ENCODE measurements around the gene PXMP2.
A peak's percentile ranks its signal among the peaks of the same experiment; 100 is the strongest.

Gene PXMP2

DNA sequence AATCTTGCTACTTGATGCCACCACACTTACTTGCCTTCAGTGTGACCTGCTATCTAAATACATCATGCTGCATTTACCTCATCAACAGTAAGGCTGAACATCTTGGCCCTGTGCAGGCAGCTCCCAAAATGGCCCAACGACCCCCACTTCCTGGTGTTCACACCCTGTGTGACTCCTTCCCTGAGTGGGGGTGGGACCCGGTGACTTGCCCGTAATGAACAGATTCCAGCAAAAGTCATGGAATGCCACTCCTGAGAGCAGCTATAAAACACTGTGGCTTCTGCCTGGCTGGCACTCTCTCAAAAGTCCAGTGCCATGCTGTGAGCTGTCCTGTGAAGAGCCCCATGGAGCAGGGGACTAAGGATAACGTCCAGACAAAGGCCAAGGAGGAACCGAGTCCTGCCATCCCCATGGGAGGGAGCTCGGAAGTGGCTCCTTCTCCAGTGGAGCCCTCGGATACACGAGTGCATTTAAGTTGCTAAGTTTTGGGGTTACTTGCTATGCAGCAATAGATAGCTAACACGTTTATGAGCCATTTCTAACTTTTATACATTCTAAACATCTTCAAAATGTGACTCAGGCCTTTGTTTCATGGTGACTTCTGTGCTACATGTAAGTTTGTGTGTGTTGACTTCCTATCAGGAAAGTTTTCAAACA lies 35.8 kb upstream of the PXMP2 start:
- Mint-ChIP-seq H3K27ac (peak overlapping the region; percentile 2), H3K9me3 (no peaks in the 10 kb centered on the region), H3K27me3 (ENCODE audit: low read depth) (no peaks in the 10 kb centered on the region), H3K4me1 (ENCODE audit: low read depth) (peaks cover 12% of the 10 kb centered on the region), H3K36me3 (ENCODE audit: low read depth) (peaks cover 45% of the 10 kb centered on the region), H3K4me3 (no peak overlapping the region)
- no peak for DNase-seq (ENCODE audit: low spot score)

DNA sequence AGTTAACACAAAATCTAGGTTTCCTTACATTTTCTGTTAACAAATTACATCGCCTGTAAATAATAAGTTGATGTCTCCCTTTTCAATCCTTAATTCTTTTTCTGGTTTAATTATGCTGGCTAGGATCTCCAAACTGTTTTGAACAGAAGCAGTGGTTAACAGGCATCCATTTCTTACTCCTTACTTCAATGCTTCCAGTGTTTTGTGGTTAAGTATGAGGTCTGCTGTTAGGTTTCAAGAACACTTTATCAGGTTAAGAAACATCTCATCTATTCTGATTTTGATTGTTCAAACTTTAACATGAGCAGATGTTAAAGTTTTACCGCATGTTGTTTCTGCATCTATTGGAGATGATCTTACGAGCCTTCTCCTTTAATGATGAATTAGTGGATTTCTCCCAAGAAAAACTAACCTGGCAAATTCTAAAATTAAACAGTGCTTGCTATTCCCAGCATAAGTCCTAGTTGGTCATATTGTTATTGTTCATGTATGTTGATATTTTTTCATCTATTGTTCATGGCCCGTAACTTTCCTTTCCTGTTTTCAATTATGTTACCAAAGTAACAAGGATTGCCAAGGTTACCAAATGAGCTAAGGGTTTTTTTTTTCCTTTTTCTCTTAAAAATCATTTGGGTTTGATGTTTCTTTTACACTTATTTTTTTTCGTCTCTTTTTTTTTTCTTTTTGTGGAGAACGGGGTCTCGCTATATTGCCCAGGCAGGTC lies 33.7 kb upstream of the PXMP2 start:
- no peak for DNase-seq (ENCODE audit: low spot score)
- H3K9me3 Mint-ChIP-seq, result no peaks in the 10 kb centered on the region
- no peaks in the 10 kb centered on the region for H3K27me3 Mint-ChIP-seq (ENCODE audit: low read depth)
- peaks cover 49% of the 10 kb centered on the region for H3K36me3 Mint-ChIP-seq (ENCODE audit: low read depth)
- H3K4me3 Mint-ChIP-seq, result no peak overlapping the region
- peaks cover 9% of the 10 kb centered on the region for H3K4me1 Mint-ChIP-seq (ENCODE audit: low read depth)
- H3K27ac Mint-ChIP-seq, result no peak overlapping the region

DNA sequence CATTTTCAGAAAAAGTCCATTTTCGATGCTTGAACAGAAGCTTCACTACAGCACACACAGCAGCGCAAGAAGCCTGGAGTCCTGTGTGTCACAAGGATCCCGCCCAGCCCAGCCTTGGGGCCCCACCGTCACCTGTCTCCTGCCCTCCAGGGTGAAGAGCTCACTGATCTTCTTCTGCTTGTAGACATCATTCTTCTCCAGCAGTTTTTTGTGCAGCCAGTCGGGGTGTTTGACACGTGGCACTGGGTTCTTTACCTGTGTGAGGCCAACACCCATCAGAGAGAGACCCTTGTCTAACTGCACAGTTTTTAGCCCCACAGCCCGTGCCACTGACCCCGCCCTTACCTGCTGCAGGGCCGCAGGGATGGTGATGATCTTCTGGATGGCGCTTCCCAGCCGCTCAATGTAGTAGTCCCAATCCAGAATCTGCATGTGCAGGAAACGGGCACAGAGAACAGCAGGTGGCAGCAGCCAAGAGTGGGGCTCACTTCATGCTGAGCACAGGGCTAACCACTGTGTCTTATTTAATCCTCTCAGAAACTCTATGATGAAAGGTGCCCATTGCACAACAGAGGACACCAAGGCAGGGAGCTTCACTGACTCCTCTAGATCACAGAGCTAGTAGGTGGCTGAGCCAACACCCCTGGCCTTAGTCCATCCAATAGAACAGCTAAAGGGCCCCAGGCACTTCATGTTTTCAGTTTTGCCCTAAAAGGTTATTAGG lies 30.2 kb upstream of the PXMP2 start:
- DNase-seq (ENCODE audit: low spot score), result no peak
- H3K27ac Mint-ChIP-seq, result no peak overlapping the region
- H3K9me3 Mint-ChIP-seq, result no peaks in the 10 kb centered on the region
- H3K4me1 Mint-ChIP-seq (ENCODE audit: low read depth), result peaks cover 14% of the 10 kb centered on the region
- H3K36me3 Mint-ChIP-seq (ENCODE audit: low read depth), result peaks cover 62% of the 10 kb centered on the region
- H3K4me3 Mint-ChIP-seq, result no peak overlapping the region
- no peaks in the 10 kb centered on the region for H3K27me3 Mint-ChIP-seq (ENCODE audit: low read depth)

DNA sequence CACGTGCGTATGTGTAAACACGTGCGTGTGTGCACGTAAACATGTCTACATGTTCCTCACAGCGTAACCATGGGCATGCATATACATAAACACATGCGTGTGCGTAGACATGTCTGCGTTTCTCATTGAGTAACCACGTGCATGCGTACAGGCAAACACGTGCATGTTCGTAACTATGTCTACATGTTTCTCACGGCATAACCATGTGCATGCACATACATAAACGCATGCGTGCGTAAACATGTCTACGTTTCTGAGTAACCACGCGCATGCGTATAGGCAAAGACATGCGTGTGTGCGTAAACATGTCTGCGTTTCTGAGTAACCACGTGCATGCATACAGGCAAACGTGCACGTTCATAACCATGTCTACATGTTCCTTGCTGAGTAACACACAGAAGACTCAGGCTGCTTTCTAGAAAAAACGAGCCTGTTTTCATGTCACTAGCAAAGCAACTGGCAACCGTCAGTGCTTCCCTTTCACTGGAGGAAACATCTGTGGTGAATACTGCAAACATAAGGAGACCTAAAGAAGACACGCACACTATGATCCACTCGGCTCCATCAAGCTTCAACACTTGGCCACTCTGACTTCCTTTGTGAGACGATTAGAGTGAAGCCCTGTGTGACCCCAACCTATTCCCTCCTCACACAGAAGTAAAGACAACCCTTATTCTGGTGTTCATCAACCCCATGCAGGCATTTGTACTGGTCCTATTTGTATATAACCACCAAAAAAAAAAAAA lies 29.1 kb upstream of the PXMP2 start:
- no peak overlapping the region for H3K27ac Mint-ChIP-seq
- no peaks in the 10 kb centered on the region for H3K27me3 Mint-ChIP-seq (ENCODE audit: low read depth)
- DNase-seq (ENCODE audit: low spot score), result no peak
- H3K4me1 Mint-ChIP-seq (ENCODE audit: low read depth), result peaks cover 19% of the 10 kb centered on the region
- H3K36me3 Mint-ChIP-seq (ENCODE audit: low read depth), result peaks cover 68% of the 10 kb centered on the region
- no peak overlapping the region for H3K4me3 Mint-ChIP-seq
- no peaks in the 10 kb centered on the region for H3K9me3 Mint-ChIP-seq

DNA sequence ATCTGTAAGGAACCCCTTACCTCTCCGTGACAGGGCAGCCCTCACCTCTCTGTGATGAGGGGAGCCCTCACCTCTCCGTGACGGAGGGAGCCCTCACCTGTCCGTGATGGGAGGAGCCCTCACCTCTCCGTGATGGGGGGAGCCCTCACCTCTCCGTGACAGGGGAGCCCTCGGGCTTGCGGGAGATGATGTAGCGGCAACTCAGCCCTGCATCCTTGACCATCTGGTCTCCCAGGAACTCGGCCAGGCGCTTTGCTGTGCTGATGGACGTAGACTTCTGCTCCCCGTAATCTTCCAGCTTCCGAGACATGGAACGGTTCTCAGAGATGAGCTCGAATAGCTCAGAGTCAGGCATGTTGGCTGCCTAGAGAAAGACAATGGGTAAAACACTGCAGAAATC lies 28.2 kb upstream of the PXMP2 start:
- no peak overlapping the region for H3K27ac Mint-ChIP-seq
- no peaks in the 10 kb centered on the region for H3K27me3 Mint-ChIP-seq (ENCODE audit: low read depth)
- no peaks in the 10 kb centered on the region for H3K9me3 Mint-ChIP-seq
- H3K4me3 Mint-ChIP-seq, result no peak overlapping the region
- H3K4me1 Mint-ChIP-seq (ENCODE audit: low read depth), result peaks cover 13% of the 10 kb centered on the region
- H3K36me3 Mint-ChIP-seq (ENCODE audit: low read depth), result peaks cover 61% of the 10 kb centered on the region
- no peak for DNase-seq (ENCODE audit: low spot score)

DNA sequence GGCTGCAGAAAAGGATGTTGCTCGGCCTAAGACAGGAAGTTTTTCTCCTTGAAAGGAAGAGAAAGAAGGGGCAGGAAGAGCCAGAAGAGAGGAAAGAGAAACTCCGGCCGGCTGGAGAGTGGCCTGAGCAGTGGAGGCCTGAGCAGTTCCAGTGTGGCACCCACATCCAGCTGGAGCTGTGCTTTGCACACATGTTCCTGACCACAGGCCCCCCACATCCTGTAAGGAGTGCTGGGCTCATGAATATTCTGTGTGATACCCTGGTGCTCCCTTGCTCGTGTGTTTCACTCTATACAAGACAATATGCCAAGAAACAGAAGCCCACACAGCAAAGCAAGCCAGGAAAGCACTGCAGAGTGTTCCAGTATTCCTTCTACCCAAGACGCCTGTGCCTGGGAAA lies 27.3 kb upstream of the PXMP2 start:
- H3K4me1 Mint-ChIP-seq (ENCODE audit: low read depth), result peaks cover 12% of the 10 kb centered on the region
- H3K27me3 Mint-ChIP-seq (ENCODE audit: low read depth), result no peaks in the 10 kb centered on the region
- H3K4me3 Mint-ChIP-seq, result no peak overlapping the region
- H3K36me3 Mint-ChIP-seq (ENCODE audit: low read depth), result peaks cover 63% of the 10 kb centered on the region
- peak overlapping the region; percentile 55 for H3K27ac Mint-ChIP-seq
- DNase-seq (ENCODE audit: low spot score), result no peak
- no peaks in the 10 kb centered on the region for H3K9me3 Mint-ChIP-seq

DNA sequence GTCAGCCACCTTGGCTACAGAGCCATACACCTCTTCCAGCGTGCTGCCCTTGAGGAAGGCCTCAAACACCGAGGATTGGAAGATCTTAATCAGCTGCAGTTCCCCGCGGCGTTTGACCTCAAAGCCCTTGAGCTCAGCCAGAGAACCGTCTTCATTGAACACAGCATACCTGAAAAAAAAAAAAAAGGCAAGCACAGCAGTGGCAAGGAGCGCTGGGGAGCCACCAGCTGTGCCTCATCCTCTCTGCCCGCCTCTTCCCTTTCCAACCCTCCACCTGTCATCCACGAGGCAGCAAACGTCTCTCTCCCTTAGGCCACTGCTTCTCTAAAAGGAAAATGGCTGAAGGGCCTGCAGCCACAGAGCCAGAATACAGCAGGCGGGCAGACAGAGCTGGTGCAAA lies 26.4 kb upstream of the PXMP2 start:
- H3K4me3 Mint-ChIP-seq, result no peak overlapping the region
- H3K4me1 Mint-ChIP-seq (ENCODE audit: low read depth), result peaks cover 12% of the 10 kb centered on the region
- no peaks in the 10 kb centered on the region for H3K27me3 Mint-ChIP-seq (ENCODE audit: low read depth)
- H3K36me3 Mint-ChIP-seq (ENCODE audit: low read depth), result peaks cover 72% of the 10 kb centered on the region
- peak overlapping the region; percentile 10 for H3K27ac Mint-ChIP-seq
- DNase-seq (ENCODE audit: low spot score), result no peak
- H3K9me3 Mint-ChIP-seq, result no peaks in the 10 kb centered on the region

DNA sequence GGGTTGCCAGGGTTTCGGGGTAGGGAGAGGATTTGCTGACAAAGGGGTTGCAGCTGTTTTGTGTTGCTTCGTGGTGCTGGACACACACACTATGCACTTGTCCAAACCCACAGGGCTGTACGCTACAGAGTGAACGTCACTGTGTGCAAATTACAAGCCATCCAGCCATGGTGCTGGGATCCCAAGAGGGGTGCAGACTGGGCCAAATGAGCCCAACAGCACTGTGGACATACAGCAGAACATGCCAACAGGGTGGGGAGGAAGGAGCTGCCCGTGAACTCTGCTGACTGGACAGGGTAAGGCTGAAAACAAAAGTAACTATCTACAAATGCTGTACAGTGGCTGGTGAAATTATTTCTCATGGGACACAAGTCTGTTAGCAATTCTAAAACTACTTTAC lies 25.4 kb upstream of the PXMP2 start:
- no peak overlapping the region for H3K4me3 Mint-ChIP-seq
- H3K36me3 Mint-ChIP-seq (ENCODE audit: low read depth), result peaks cover 72% of the 10 kb centered on the region
- H3K4me1 Mint-ChIP-seq (ENCODE audit: low read depth), result peaks cover 12% of the 10 kb centered on the region
- no peaks in the 10 kb centered on the region for H3K9me3 Mint-ChIP-seq
- no peak overlapping the region for H3K27ac Mint-ChIP-seq
- no peak for DNase-seq (ENCODE audit: low spot score)
- no peaks in the 10 kb centered on the region for H3K27me3 Mint-ChIP-seq (ENCODE audit: low read depth)

DNA sequence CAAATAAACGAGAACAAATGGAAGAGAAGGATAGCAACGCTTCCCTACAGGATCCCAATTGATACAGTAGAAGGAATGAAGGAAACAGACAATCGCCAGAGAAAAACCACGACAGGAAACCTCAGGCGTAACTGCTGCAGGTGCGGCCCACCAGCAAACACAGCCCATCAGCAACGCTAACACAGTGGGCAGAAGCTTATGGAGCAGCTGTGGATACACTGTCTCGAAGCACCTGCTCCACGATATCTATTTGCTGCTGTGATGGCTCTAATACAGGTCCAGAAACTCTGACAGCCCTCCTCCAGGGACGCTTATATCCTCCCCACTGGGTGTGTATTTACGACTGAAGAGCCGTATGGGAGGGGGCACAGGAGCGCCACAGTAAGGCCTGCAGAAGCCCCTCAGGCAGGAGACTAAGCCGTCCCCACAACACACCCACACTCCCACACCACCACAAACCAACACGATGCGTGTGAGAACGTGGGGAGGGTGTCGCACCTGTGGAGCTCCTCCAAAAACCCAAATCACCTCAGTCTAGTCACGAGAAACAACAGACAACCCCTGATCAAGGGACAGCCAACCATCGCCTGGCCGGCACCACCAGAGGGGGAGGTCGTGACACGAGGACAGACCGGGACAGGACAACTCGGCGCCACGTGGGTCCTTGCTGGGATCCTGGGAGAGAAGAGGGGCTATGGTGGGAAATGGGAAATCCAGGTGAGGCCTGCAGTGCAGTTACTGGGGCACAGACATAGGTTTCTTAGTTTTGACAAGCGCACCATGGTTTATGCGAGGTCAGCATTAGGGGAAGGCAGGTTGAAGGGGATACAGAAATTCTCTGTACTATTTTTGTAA lies 24.3 kb upstream of the PXMP2 start:
- peaks cover 67% of the 10 kb centered on the region for H3K36me3 Mint-ChIP-seq (ENCODE audit: low read depth)
- H3K9me3 Mint-ChIP-seq, result no peaks in the 10 kb centered on the region
- DNase-seq (ENCODE audit: low spot score), result no peak
- peak overlapping the region; percentile 46 for H3K4me3 Mint-ChIP-seq
- H3K27me3 Mint-ChIP-seq (ENCODE audit: low read depth), result no peaks in the 10 kb centered on the region
- peak overlapping the region; percentile 43 for H3K27ac Mint-ChIP-seq
- H3K4me1 Mint-ChIP-seq (ENCODE audit: low read depth), result peaks cover 12% of the 10 kb centered on the region

DNA sequence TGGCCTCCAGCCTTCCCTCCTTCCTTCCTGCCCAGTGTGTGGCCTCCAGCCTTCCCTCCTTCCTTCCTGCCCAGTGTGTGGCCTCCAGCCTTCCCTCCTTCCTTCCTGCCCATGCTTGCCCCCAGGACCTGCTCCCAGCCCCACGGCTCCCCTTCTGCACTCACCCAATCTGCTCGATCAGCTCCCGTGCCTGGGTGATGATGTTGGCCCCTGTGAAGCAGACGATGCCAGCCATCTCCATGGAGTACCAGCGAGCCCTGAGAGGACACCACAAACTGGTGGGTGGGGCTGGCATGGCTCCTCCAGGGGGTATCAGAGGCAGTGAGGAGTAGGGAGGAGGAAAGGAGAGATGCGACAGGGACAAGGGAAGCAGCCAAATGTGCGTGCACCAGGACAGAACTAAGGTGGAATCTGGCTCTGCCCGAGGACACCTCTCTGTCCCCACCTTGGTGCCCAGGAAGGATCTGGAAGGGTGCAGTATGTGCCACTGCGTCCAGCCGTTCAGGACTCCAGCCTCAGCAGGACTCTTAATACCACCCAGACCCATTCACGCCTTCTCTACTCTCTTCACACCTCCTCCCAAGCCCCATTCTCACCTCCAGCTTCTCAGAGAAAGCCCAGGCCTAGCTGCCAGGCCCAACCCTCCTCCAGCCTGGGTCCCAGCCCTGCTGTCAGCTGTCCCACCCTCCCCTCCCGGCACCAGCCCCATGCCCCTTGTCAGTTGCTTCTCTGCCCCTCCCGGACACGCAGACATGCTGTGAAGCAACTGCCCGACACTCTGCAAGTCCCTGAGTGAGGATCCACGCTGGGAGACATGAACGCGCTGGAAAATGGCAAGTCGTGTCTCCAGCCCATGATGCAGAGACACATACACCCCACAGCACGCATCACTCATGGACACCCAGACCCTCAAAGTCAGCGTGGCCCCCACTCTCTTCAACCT lies 22.9 kb upstream of the PXMP2 start:
- peak overlapping the region; percentile 35 for H3K27ac Mint-ChIP-seq
- no peaks in the 10 kb centered on the region for H3K9me3 Mint-ChIP-seq
- DNase-seq (ENCODE audit: low spot score), result no peak
- peaks cover 69% of the 10 kb centered on the region for H3K36me3 Mint-ChIP-seq (ENCODE audit: low read depth)
- no peak overlapping the region for H3K4me3 Mint-ChIP-seq
- no peaks in the 10 kb centered on the region for H3K27me3 Mint-ChIP-seq (ENCODE audit: low read depth)
- H3K4me1 Mint-ChIP-seq (ENCODE audit: low read depth), result peaks cover 12% of the 10 kb centered on the region

DNA sequence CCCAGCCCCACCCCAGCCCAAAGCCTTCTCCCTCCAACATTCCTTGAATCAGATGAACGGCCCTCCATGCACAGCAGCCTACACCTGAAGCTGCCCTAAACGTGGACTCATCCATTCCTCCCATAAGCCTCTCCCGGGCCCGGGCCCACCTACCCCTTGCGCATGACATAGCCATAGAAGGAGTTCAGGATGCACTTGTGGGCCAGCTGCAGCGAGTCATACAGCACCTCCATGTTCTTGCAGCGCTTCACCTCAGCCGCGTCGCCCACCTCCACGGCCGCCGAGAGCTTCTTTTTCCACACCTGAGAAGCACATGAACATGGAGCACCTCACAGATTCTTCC lies 22.3 kb upstream of the PXMP2 start:
- H3K4me3 Mint-ChIP-seq, result no peak overlapping the region
- no peaks in the 10 kb centered on the region for H3K27me3 Mint-ChIP-seq (ENCODE audit: low read depth)
- H3K4me1 Mint-ChIP-seq (ENCODE audit: low read depth), result peaks cover 12% of the 10 kb centered on the region
- no peak for DNase-seq (ENCODE audit: low spot score)
- no peaks in the 10 kb centered on the region for H3K9me3 Mint-ChIP-seq
- peaks cover 70% of the 10 kb centered on the region for H3K36me3 Mint-ChIP-seq (ENCODE audit: low read depth)
- H3K27ac Mint-ChIP-seq, result peak overlapping the region; percentile 11

DNA sequence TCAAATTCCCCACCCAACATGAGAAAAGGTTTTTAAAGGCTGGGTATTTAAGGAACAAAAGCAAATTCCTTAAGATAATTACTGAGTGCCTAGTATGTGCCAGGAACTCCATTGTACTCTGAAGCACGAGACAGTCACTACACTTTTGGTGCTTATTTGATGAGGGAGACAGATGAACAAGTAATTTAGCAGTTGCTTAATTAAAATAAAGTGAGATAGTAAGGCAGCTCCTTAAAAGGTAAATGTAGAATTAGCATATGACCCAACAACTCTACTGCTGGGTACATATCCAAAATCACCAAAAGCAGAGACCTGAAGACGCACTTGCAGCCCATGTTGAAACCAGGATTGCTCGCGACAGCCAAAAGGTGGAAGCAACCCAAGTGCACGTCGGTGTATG lies 21.6 kb upstream of the PXMP2 start:
- Mint-ChIP-seq H3K36me3 (ENCODE audit: low read depth) (peaks cover 66% of the 10 kb centered on the region), H3K4me1 (ENCODE audit: low read depth) (peaks cover 11% of the 10 kb centered on the region), H3K27ac (no peak overlapping the region), H3K27me3 (ENCODE audit: low read depth) (no peaks in the 10 kb centered on the region), H3K9me3 (no peaks in the 10 kb centered on the region), H3K4me3 (no peak overlapping the region)
- DNase-seq (ENCODE audit: low spot score), result no peak

Data from T-helper 2 cell treated with Interferon-gamma antibody and Interleukin-4, amounts not matched to agents 5 μg/mL and 100 μg/mL, for 36 hours (primary cell).